COLO668 (cell line): ENCODE results near the gene SLC5A12.

Experiments
- DNase-seq: peaks from one replicate; lab custom pipeline; 2025; ENCODE audit not compliant: unreplicated experiment; lab: John Stamatoyannopoulos, UW

Gene SLC5A12

GRCh38 chr11:26721948-26722475, at the start of gene SLC5A12:
Gene SLC5A12, minus strand, starts transcription at chr11:26722060. Its CDS starts 346 bp downstream, at chr11:26721714.
- DNase-seq, result no peak

- DNase-seq, result no peak
These were observed 47.2 kb upstream of the SLC5A12 start for GRCh38 chr11:26769027-26769426.

- DNase-seq, result no peak
These were observed 45.2 kb upstream of the SLC5A12 start for GRCh38 chr11:26767060-26767459.

GRCh38 chr11:26765323-26765722, 43.5 kb upstream of the SLC5A12 start:
- no peak for DNase-seq

GRCh38 chr11:26764825-26765224, 43.0 kb upstream of the SLC5A12 start:
- DNase-seq, result no peak

- DNase-seq, result no peak
These were observed 42.5 kb upstream of the SLC5A12 start for GRCh38 chr11:26764315-26764714.

GRCh38 chr11:26762089-26762488, 40.2 kb upstream of the SLC5A12 start:
- no peak for DNase-seq

- no peak for DNase-seq
These were observed 39.5 kb upstream of the SLC5A12 start for GRCh38 chr11:26761361-26761809.

- no peak for DNase-seq
These were observed 36.1 kb upstream of the SLC5A12 start for GRCh38 chr11:26757995-26758394.

- no peak for DNase-seq
These were observed 33.9 kb upstream of the SLC5A12 start for GRCh38 chr11:26755762-26756161.

- DNase-seq, result peak; percentile 36
These were observed 32.1 kb upstream of the SLC5A12 start for GRCh38 chr11:26753723-26754504.

GRCh38 chr11:26749927-26750326, 28.1 kb upstream of the SLC5A12 start:
- no peak for DNase-seq

- no peak for DNase-seq
These were observed 21.8 kb upstream of the SLC5A12 start for GRCh38 chr11:26743622-26744021.

- DNase-seq, result no peak
These were observed 21.1 kb upstream of the SLC5A12 start for GRCh38 chr11:26742966-26743365.

- DNase-seq, result no peak
These were observed 19.2 kb upstream of the SLC5A12 start for GRCh38 chr11:26741036-26741435.

GRCh38 chr11:26739366-26740073, 17.7 kb upstream of the SLC5A12 start:
- DNase-seq, result no peak

GRCh38 chr11:26734691-26735090, 12.8 kb upstream of the SLC5A12 start:
- no peak for DNase-seq

GRCh38 chr11:26731084-26731456, 9.2 kb upstream of the SLC5A12 start:
- no peak for DNase-seq

- DNase-seq, result no peak
These were observed 8.7 kb upstream of the SLC5A12 start for GRCh38 chr11:26730414-26731083.

- DNase-seq, result no peak
These were observed 7.4 kb upstream of the SLC5A12 start for GRCh38 chr11:26729284-26729683.

- DNase-seq, result no peak
These were observed 5.1 kb upstream of the SLC5A12 start for GRCh38 chr11:26726960-26727359.

GRCh38 chr11:26719998-26720397, 1.9 kb downstream of the SLC5A12 start:
- DNase-seq, result no peak
